ENCODE data around the gene DPP7.

Gene DPP7

DNA sequence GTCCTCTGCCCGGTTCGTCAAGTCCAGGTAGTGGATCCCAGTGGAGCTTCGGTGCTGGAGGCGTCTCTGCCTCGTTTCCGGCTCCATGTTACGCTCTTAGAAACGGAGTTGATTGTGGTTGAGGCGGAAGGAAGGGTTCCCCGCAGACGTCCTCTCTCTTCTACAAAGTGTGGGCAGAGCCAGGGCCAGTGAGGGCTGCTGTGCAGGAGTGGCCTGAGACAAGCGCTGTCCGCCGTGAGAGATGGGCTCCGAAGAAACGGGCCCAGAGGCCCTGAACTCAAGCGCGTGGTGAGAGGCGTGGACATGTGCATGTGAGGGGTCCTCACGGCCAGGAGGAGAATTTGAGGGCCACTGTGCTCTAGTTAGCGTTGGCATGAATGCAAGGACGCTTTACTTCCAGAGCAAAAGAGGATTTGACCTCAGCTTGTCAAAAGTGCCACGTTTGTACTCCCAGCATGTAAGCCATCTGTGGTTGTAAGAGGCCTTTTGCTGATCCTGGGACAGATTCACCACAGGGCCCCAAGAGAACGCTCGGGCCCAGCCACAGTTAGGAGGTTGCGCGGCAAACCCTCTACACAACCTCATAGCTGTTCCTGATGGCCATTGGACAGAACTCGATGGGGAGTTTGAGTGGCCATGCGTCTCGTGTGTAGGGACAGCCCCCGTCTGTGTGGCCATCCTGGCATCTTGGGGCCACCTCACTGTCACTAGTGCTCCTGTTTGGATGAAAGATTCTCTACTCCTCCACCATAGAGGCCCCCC lies 17.6 kb downstream of the DPP7 start:
- H3K4me3 ChIP-seq (ENCODE audit: low read depth, low read length) = no peak overlapping the region
- no peak for DNase-seq (ENCODE audit: low read depth)

DNA sequence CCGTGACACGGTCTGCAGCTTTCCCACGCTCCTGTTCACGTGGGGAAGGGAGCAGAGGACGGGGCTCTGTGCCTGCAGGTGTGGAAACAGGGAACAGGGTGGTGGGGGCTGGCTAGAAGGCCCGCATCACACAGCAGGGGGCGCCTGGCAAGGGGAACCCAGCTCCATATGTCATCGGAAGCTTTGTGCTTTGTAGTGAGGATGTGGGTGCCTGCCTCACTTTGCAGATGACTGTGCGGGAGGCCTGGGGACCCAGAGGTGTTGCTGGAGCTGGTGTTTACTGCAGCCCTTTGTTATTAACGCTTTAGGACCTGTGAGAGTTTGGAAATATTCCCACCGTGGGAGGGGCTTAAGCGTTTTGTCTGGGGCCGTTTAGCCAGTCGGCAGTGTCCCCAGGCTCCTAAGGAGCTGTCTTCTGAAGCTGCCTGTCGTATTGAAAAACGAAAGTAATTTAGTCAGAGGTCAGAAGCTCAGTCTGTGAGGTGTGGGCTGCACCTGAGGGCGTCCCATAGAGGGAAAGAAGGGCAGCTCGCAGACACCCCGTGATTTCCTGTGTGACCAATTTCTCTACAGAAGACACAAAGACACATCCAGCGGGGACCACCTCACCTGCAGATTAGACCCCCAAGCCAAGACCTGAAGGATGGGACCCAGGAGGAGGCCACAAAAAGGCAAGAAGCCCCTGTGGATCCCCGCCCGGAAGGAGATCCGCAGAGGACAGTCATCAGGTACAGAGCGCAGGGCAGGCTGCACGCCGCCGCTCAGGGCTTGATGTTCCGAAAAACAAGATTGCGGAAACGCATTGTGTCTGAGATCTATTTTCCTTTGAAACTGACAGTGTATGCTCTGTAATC lies 18.6 kb downstream of the DPP7 start:
- H3K4me3 ChIP-seq (ENCODE audit: low read depth, low read length) = no peak overlapping the region
- DNase-seq (ENCODE audit: low read depth) = no peak

DNA sequence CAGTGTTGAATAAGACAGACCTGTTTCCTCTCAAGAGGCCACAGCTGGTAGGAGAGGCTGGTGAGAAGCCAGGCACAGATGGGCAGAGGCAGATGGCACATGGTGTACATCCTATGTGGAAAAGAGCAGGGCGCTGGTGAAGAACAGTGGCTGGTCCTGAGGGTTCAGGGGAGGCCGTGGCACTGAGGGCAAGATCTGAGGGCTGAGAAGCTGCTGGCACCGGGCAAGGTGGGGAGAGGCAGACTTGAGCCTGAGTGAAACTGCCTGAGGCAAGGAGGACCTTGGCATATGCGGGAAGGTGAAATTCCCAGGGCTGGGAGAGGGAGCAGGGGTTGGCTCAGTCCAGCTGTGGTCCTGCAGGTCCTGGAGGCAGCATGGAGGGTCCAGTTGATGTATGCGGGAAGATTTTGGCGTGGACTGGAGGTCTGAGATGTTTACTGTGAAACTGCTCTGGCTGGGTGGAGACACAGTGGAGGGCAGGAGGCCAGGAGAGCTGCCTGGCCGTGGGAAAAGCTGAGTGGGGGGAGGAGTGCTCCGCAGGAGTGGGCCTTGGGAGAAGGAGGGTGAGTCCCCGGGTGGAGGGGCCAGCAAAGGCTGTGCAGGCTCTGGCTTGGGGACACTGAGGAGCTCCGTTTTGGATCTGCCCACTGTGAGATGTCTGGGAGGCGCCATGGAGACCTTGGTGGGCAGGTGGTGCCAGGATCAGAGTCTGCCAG lies 25.1 kb downstream of the DPP7 start:
- no peak for DNase-seq (ENCODE audit: low read depth)
- no peak overlapping the region for H3K4me3 ChIP-seq (ENCODE audit: low read depth, low read length)

DNA sequence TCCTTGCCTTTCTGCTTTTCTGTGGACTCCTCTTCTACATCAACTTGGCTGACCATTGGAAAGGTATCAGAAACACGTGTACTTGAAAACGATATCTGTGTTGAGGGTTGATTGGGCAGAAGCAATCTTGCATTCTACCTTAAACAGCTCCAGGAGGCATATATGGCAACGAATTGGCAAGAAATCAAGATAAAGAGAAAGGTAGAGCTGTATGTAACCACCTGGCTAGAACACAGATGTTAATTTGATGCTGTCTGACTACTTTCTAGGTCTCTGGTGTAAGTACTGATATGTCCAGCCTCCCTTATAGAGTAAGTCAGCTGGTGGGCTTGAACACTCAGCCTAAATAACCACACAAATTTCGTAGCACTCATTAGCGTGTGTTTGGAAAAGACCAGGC lies 26.4 kb downstream of the DPP7 start:
- H3K4me3 ChIP-seq (ENCODE audit: low read depth, low read length) = no peak overlapping the region

DNA sequence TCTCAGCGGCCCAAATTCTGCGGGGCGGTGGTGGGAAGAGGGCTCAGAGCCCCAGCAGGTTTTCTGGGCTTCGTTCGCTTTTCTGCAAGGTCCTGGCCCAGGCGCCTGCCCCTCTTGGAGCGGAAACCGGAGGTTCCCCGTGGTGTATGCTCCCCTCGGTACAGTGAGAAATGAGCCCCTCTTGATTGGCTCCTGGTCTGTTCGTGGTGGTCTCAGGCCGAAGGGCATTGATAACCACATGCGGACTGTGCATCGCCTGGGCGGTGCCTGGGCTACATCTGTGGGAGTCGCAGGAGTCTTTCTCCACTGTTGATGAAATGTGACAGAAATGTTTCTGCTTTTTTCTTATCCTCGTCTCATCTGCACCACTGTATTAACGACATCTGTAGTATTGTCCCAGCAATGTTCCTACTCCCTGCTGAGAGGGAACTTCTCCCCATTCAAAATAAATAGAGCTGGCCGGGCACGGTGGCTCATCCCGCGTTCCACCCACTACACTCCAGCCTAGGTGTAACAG lies 27.1 kb downstream of the DPP7 start:
- peak overlapping the region; percentile 86 for H3K4me3 ChIP-seq (ENCODE audit: low read depth, low read length)
- no peak for DNase-seq (ENCODE audit: low read depth)

More for the DNA sequence above, 26.4 kb downstream of the DPP7 start:
- no peak for DNase-seq (ENCODE audit: low read depth)

DNA sequence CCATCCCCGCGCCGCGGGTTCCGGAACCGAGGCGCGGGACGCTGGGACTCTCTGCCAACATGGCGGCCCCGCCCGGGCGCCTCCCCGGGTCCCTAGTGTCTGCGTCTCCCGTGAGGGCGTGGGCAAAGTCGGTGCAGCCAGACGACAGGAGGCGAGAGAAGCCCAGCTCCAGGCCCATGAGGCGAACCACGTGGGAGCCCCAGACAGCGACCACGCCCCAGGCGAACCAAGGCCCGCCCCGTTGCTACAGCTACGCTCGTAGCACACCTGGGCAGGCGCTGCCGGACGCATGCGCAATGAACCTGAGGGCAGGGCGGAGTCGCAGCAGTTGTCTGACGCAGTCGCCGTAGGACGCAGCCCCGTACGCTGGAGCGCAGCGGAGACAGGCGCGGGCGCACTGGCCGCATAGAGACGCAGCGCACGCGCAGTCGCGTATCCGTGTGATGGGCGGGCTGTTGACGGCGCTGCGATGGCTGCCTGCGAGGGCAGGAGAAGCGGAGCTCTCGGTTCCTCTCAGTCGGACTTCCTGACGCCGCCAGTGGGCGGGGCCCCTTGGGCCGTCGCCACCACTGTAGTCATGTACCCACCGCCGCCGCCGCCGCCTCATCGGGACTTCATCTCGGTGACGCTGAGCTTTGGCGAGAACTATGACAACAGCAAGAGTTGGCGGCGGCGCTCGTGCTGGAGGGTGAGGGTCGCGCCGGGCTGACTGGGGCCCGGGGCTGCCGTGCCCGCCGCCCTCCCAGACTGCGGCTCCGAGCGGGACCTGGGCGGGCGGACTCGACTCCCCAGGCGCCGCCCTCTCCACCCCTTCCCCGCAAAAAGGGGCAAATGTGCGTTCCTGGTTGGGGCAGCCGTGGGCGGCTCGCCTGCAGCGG lies 27.8 kb downstream of the DPP7 start, which contains the start of gene MAN1B1:
Gene MAN1B1 (plus strand): TSS at position 455 of the 878 bp plus-strand sequence. CDS start 15 bp downstream, at position 470.
- H3K4me3 ChIP-seq (ENCODE audit: low read depth, low read length) = peak within 1 kb of the TSS; percentile 86
- peak; percentile 95 for DNase-seq (ENCODE audit: low read depth)

DNA sequence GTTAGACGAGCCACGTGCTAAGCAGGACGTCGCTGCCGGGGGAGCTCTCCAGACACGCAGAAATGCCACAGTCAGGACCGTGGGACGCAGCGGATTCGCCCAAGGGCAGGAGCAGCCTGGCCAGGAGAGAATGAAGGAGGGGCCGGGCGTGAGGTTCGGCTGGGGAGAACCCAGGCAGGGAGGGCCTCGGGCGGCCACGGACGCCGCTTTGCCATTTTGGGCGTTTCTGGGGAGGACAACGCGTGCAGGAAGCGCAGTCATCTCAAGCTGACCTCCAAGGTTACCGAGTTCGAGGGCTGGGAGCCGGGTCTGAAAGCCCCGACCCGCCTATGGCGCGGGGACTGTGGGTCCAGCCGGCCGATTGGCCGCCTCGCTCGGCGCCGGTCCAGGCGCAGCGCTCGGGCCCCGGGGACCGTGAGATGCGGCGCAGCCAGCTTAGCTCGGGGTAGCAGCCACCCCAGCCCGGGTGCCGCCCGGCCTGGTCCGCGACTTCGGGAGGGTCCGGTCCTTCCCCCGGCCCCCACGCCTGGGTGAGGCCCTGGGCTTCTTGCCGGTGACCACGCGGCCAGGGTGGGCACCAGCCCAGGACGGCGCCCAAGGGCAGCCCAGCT lies 28.5 kb downstream of the DPP7 start:
- H3K4me3 ChIP-seq (ENCODE audit: low read depth, low read length) = peak overlapping the region; percentile 86
- no peak for DNase-seq (ENCODE audit: low read depth)

DNA sequence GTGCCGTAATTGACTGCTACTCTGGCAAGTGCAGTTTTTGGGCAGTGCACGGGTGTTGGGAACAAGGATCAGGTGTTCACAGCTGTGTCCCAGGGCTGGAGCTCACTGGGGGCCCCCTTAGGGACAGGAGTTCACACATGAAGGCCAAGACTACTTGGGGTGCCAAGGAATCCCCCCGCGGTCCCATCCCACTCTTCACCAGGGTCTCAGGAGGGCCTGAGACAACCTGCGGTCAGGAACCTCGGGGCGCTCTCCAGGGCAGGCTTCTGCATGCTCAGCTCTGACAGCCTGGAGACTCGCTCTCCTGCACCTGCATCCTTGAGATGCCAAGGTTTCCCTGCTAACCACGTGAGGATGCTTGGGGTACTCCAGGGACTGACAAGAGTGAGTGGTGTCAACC lies 30.0 kb downstream of the DPP7 start:
- DNase-seq (ENCODE audit: low read depth) = no peak
- H3K4me3 ChIP-seq (ENCODE audit: low read depth, low read length) = no peak overlapping the region

DNA sequence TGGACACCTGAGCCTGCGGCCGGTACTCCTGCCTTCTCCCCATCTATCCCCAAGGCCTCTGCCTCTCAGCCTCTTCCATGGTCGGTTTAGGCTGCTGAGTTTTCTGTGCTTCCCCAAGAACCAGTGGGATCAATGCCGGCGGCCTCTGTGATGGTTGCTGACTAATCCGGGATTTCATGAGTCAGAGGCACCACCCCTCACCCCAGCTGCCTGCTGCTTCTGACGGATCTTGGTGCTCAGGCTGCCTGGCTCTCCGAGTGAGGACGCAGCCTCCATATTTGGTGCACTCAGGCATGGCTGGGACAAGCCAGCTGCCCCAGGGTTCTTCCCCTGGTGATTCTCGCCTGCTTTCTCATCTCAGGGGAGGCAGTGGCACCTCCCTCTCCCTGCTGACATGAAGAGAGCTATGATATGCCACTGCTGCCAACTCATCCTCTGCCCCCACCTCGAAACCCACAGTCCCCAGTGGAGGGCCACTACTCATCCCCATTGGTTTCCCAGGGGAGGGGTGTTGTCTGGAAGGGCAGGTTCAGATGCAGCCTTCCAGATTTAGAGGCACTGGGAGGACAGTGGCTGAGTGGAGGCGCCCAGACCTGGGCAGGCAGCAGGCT lies 31.0 kb downstream of the DPP7 start:
- DNase-seq (ENCODE audit: low read depth) = peak; percentile 84
- H3K4me3 ChIP-seq (ENCODE audit: low read depth, low read length) = no peak overlapping the region

DNA sequence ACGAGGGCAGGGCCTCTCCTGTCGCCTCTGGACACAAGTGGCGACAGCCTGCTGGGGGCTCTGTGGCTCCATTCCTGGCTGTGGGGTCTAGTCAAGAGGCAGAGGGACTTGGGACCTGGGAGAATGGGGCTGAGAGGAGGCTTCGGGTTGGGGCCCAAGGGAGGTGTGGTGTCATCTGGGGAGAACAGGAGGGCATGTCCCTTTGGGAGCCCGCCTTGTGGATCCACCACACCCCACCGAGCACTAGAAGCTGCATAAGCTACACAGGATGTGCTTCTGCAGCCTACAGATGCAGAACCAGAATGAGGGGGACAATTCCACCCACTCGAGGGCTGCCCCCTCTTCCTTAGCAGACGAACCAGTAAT lies 31.6 kb downstream of the DPP7 start:
- no peak overlapping the region for H3K4me3 ChIP-seq (ENCODE audit: low read depth, low read length)
- DNase-seq (ENCODE audit: low read depth) = no peak

DNA sequence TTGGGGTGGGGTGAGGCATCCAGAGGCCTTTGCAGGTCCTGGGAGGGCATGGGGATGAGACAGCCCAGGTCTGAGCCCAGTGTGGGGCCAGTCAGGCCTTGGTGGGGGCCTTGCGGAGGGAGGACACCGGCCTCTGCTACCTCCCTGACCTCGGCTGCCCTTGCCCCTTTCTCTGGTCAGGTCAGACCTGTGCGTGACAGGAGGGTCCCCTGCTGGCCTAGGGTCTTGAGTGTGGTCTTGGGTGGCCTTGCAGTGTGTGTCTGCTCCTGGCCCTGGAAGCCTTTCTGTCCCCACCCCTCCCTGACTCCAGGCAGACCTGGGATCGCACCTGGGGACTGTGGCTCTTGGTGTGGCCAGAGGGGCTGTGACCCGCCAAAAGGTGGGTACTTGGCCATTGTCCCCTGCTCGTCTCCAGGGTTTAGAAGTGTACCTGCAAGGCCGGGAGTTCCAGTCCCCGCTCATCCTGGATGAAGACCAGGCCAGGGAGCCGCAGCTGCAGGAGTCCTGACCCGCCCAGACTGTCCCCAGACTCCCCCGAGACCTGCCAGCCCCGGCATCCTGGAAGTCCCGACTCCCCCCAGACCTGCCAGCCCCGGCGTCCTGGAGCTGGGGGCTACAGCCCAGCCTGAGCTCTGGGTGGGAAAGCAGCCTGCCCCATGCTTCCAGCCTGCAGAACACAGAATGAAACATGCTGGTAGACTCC lies 32.2 kb downstream of the DPP7 start:
- no peak for DNase-seq (ENCODE audit: low read depth)
- no peak overlapping the region for H3K4me3 ChIP-seq (ENCODE audit: low read depth, low read length)

DNA sequence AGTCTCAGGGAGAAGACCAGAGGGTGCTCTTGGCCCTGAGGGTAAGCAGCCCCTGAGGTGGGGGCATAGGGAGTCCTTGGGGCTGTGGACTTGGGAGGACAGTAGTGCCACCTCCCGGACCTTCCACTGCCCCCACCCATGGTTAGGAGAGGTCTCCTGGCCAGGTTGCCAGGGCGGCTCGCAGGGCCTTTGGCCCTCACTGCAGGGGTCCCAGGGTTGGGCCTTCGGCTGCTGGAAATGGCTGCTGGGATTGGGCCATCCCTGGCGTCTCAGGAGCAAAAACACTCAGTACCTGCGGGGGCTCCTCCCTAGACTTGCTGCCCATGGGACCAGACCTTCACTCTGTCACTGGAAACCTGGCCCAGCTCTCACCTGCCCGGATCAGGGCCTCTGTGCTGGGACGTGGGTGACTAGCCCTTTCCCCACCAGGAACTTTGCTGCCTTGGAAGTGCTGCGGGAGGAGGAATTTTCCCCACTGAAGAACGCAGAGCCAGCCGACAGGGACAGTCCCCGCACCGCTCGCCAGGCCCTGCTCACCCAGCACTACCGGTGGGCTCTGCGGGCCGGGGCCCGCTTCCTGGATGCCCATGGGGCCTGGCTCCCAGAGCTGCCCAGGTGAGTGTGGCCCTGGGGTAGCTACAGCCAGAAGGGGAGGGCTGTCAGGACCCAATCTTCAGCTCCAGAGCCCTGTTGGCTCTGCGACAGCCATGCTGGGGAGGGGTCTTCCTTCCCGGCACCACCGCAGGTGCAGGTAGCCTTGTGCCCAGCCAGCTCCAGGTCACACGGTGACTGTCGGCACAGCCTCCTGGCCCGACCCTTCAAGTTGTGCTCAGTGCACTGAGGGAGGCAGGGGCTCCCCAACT lies 34.0 kb downstream of the DPP7 start:
- no peak for DNase-seq (ENCODE audit: low read depth)
- no peak overlapping the region for H3K4me3 ChIP-seq (ENCODE audit: low read depth, low read length)

DNA sequence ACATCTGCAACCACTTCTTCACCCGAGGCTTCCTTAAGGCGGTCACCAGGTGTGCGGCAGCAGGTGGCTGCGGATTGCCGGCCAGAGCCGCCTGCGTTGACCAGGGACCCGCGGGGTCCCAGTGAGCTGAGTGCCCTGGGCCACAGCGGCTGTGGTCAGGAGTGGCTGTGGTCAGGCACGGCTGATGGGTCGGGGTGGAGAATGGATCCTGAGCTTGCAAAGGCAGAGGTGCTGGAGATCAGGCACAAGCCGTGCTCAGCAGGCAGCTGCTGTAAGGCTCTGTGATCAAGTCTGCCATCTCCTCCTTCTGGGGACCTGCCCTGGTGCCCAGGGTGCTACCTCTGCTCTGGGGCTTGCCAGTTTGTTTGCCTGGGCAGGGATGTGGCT lies 35.1 kb downstream of the DPP7 start:
- no peak overlapping the region for H3K4me3 ChIP-seq (ENCODE audit: low read depth, low read length)
- no peak for DNase-seq (ENCODE audit: low read depth)

DNA sequence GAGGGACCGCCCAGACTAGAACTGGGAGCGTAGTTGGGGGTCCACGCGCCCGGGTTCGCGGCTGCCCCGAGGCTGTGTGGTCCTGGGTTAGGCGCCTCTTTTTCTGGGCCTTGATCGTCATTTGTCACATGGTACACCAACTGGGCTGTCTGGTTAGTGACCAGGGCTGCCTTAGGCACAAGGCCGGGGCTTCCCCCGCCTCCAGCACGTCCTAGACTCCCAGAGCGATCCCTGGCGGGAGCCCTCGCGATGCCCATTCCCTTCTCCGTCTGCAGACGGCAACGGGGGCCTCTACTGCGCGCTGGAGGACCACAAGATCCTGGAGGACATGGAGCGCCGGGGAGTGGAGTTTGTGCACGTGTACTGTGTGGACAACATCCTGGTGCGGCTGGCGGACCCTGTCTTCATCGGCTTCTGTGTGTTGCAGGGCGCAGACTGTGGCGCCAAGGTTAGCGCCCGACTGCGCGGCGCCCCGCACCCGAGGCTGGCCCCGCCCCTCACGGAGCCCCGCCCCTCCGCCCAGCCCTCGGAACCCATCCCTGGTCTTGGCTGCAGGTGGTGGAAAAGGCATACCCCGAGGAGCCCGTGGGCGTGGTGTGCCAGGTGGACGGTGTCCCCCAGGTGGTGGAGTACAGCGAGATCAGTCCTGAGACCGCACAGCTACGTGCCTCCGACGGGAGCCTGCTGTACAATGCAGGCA lies 35.7 kb downstream of the DPP7 start:
- H3K4me3 ChIP-seq (ENCODE audit: low read depth, low read length) = peak overlapping the region; percentile 64
- no peak for DNase-seq (ENCODE audit: low read depth)

DNA sequence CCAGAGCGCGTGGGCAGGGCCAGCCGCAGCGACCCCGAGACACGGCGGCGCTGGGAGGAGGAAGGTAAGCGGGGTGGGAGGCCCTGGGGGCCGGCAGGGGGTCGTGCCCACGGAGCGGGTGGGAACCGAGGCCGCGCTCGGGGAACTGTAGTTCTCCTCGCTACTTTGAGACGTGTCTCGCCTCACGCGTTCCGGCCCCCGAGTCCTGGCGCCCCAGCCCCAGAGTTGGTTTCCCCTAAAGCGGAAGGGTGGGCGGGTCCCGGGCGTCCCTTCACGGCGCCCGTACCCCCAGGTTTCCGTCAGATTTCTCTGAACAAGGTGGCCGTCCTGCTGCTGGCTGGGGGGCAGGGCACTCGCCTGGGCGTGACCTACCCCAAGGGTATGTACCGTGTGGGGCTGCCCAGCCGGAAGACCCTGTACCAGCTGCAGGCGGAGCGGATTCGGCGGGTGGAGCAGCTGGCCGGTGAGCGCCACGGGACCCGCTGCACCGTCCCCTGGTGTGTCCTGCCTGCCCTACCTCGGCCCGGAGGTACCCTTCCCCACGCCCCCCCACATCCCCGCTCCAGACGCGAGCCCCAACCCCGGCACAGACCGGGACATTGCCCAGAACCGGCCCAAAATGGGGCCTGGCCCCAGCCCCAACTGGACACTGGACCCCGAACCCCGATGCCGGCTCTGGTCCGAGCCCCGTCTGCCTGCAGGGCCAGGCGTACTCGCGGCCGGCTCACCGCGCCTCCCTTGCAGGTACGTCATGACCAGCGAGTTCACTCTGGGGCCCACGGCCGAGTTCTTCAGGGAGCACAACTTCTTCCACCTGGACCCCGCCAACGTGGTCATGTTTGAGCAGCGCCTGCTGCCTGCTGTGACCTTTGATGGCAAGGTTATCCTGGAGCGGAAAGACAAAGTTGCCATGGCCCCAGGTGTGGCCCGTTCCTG lies 36.5 kb downstream of the DPP7 start:
- DNase-seq (ENCODE audit: low read depth) = no peak
- peak overlapping the region; percentile 64 for H3K4me3 ChIP-seq (ENCODE audit: low read depth, low read length)

Measured in skeletal muscle cell (primary cell).